ENCODE measurements around the gene GDF10.

The GDF10 gene

GRCh38 chr10:47353351-47353750 lies 53.4 kb downstream of the GDF10 start:
- no peak for DNase-seq (ENCODE audit: low read depth in 2 of 2)

DNA sequence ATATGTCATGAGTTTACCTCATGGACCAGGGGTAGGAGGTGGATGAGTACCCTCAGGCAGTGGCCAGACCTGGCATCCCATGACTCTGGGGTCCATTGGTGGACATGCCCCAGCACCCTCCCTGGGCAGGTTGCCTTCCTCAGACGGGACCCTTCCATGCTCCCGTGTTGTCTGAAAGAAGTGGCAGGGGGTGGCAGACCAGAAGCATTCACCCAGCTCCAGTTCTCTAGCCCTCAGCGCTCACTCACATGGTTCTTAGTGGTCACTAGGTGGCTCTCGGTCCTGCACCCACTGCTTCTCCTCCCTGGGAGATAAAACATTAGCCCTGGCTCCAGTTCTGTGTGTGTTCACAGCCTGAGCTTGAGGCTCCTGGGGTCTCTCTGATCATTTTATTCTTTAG lies 54.2 kb downstream of the GDF10 start:
- DNase-seq (ENCODE audit: low read depth in 2 of 2), result no peak

DNA sequence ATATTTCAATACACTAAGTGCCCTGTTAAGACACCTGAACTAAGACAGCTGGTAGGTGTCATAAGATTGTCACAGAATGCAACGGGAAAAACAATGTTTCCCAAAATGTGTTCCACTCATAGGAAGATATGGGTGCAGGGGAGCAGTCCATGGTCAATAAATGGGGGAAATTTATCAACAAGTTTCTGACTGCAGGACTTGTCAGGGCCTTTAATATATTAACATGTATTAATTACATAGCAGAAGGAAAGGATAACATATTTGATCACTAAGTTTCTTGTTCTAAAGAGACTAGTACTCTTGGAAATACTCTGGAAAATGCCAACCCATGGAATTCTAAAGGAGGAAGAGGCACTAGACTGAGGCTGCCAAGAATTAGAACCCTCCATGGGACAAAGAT lies 54.9 kb downstream of the GDF10 start:
- DNase-seq (ENCODE audit: low read depth in 2 of 2), result no peak

- no peak for DNase-seq (ENCODE audit: low read depth in 2 of 2)
Observed at GRCh38 chr10:47356708-47357107, 56.7 kb downstream of the GDF10 start.

- DNase-seq (ENCODE audit: low read depth in 2 of 2), result no peak
Observed at GRCh38 chr10:47357131-47357582, 57.2 kb downstream of the GDF10 start.

- no peak for DNase-seq (ENCODE audit: low read depth in 2 of 2)
Observed at GRCh38 chr10:47357911-47358310, 57.9 kb downstream of the GDF10 start.

GRCh38 chr10:47358457-47358856 lies 58.5 kb downstream of the GDF10 start:
- no peak for DNase-seq (ENCODE audit: low read depth in 2 of 2)

- no peak for DNase-seq (ENCODE audit: low read depth in 2 of 2)
Observed at GRCh38 chr10:47359101-47359500, 59.1 kb downstream of the GDF10 start.

DNA sequence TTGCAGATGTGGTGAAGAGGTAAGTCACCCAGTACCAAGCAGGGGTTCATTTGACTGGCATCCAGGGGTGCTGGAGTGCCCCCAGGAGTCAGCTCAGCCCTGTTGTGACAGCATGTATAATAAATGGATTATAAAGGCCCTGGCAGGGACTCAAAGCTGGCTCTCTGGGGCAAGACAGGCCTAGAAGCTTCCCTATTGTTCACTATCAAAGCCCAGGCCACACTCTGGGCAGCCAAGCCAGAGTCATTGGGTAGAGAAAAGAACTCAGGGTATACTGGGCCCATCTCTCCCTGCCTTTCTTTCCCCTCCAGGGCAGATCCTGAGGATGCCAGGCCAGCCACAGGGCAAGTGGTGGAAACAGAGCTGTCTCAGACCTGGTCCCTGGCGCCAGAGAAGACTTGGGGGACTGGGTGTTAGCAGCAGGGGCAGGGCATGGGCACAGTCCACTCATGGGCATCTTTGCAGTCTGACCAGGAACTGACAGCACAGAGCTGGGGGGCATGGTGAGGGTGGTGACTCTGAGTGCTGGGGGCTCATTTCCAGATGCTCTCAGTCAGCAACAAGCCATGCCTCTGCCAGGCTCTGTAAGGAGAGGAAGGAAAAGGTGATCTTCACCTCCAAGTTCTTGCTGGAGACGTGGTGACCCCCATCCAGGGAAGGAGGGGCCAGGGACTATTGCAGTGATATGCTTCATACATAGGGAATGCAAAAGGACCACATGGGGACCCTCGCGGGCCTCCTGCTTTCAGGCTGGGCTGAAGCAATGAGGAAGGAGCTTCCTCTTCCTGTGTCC lies 59.8 kb downstream of the GDF10 start:
- no peak for DNase-seq (ENCODE audit: low read depth in 2 of 2)

DNA sequence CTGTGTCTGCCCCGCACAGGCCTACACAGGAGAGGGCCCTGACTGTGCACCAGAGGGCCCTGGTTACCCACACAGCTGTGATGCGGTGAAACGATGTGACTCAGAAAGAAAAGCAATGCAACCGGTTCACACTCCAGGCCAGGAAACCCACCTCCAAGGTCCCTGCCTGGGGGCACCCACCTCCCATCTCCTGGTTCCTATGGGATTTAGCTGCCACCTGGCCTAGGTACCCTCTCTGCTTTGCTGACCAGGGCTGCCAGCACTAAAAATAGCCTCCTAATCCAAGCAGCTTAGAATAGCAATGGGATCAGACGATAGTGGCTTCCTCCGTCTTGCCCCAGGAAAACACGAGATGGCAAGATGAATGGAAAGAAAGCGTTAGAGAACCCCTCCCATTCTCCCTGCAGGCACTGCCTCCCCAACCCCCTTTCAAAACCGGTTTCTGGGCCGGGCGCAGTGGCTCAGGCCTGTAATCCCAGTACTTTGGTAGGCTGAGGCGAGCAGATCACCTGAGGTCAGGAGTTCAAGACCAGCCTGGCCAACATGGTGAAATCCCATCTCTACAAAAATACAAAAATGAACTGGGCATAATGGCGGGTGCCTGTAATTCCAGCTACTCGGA lies 60.5 kb downstream of the GDF10 start:
- no peak for DNase-seq (ENCODE audit: low read depth in 2 of 2)

GRCh38 chr10:47361293-47361692 lies 61.3 kb downstream of the GDF10 start:
- DNase-seq (ENCODE audit: low read depth in 2 of 2), result peak in 1 of 2 experiments; percentile 32

DNA sequence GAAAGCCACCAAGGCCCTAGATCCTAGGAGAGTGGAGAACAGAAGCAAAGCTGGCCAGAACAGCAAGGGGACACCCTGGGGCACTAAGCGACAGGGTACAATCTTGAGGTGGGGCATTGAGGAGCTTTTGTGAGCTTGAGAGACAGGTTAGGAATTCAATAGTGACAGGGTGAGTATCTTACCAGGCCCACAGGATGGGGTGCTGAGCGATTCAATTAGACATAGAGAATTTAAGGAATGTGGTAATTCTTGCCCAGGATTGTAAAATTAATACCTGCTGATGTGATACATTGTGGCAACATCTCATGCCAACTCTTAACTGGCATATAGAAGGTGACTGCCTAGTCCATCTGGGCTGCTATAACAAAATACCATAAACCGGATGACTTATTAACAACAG lies 62.2 kb downstream of the GDF10 start:
- DNase-seq (ENCODE audit: low read depth in 2 of 2), result no peak

All from stimulated activated CD4-positive, alpha-beta T cell treated with anti-CD3 and anti-CD28 coated beads, Interleukin-12 subunit alpha, Interleukin-12 subunit beta, amount 100 ng/mL, for 24 hours (primary cell).